DOHH2 (cell line): ENCODE measurements around the gene EIF4ENIF1.

Source experiments
- EZH2phosphoT487 ChIP-seq: fragments of 200-600 bp; sonication (generic); IDR thresholded peaks from 2 replicates; pipeline ENCODE4 v1.6.1; 2017; ENCODE audit warnings: borderline replicate concordance, mild to moderate bottlenecking, antibody characterized with exemption, low read length, moderate library complexity, mixed read lengths
- TF ChIP-seq, protein P1 (sequence below): fragments of 200-600 bp; sonication (generic); IDR thresholded peaks from one replicate; pipeline ENCODE4 v1.5.1; 2014; ENCODE audit warnings: antibody characterized with exemption, mild to moderate bottlenecking, low read depth, low read length; ENCODE audit not compliant: poor library complexity, severe bottlenecking

DNA sequence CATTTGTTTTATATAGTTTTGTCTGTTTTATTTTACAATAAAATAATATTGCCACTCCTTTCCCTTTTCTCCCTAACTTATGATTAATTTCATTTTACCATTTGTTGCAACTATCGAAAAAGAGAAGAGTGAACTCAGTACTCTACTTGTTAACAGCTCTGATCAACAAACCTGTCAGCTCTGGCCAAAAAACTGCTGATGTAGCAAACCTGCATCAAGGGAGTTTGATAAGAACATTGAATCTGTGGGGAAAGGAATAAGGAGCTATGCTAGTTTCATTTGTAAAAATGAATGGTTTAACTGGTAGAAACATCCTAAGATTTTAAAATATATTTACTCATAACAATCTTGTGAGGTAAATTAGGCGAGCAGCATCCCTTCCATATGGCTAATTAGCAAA is 42.9 kb downstream of the EIF4ENIF1 start:
- TF ChIP-seq, protein P1, sequence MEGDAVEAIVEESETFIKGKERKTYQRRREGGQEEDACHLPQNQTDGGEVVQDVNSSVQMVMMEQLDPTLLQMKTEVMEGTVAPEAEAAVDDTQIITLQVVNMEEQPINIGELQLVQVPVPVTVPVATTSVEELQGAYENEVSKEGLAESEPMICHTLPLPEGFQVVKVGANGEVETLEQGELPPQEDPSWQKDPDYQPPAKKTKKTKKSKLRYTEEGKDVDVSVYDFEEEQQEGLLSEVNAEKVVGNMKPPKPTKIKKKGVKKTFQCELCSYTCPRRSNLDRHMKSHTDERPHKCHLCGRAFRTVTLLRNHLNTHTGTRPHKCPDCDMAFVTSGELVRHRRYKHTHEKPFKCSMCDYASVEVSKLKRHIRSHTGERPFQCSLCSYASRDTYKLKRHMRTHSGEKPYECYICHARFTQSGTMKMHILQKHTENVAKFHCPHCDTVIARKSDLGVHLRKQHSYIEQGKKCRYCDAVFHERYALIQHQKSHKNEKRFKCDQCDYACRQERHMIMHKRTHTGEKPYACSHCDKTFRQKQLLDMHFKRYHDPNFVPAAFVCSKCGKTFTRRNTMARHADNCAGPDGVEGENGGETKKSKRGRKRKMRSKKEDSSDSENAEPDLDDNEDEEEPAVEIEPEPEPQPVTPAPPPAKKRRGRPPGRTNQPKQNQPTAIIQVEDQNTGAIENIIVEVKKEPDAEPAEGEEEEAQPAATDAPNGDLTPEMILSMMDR: no peak
- no peak for TF ChIP-seq EZH2phosphoT487
